Activated naive CD8-positive, alpha-beta T cell treated with anti-CD3 and anti-CD28 coated beads for 36 hours (primary cell): Measurements from ENCODE around the gene FAM89B. TPM values are rescaled to one million over a fixed set of nuclear protein-coding genes. Genes with fewer than 3 reads are reported as not detected.

Source experiments
- total RNA-seq, 2 experiments: library from RNA; stranded (reverse); gene quantifications; one replicate each; pipeline ENCODE4 v1.2.3, GENCODE V29; 2021

Gene FAM89B
- total RNA-seq, 2 experiments from 2014 or later: 13.6 to 15.0 TPM

Other genes with a start within 250 kb of the FAM89B start
- gene DPF2, start 238.7 kb upstream of the FAM89B start, total RNA-seq: 10 to 100 TPM; 50.5 to 54.9 TPM
- under 1 TPM; 0.49 to 0.54 TPM for gene TIGD3, start 217.8 kb upstream of the FAM89B start, total RNA-seq
- gene SLC25A45, start 189.9 kb upstream of the FAM89B start, total RNA-seq: 10 to 100 TPM; 15.4 to 15.7 TPM
- gene FRMD8, start 185.9 kb upstream of the FAM89B start, total RNA-seq: 10 to 100 TPM; 33.1 to 36.3 TPM
- 100 to 1,000 TPM; 136 to 155 TPM for gene NEAT1, start 149.7 kb upstream of the FAM89B start, total RNA-seq
- 1,000 to 10,000 TPM; 2,463 to 2,829 TPM for gene MALAT1, start 73.5 kb upstream of the FAM89B start, total RNA-seq
- 10 to 100 TPM; 70.5 to 80.3 TPM for gene SCYL1, start 47.5 kb upstream of the FAM89B start, total RNA-seq
- gene LTBP3, start 14.2 kb upstream of the FAM89B start, total RNA-seq: 10 to 100 TPM; 35.5 to 36.0 TPM
- 10 to 100 TPM; 59.1 to 63.3 TPM for gene ZNRD2, start 2.1 kb upstream of the FAM89B start, total RNA-seq
- gene EHBP1L1, start 3.5 kb downstream of the FAM89B start, total RNA-seq: 10 to 100 TPM; 55.7 to 60.0 TPM
- under 1 TPM; 0.37 to 0.62 TPM for gene KCNK7, start 23.3 kb downstream of the FAM89B start, total RNA-seq
- 10 to 100 TPM; 51.2 to 54.8 TPM for gene MAP3K11, start 41.7 kb downstream of the FAM89B start, total RNA-seq
- gene PCNX3, start 43.2 kb downstream of the FAM89B start, total RNA-seq: 10 to 100 TPM; 40.9 to 42.6 TPM
- gene SIPA1, start 65.6 kb downstream of the FAM89B start, total RNA-seq: 100 to 1,000 TPM; 123 to 127 TPM
- gene RELA, start 90.4 kb downstream of the FAM89B start, total RNA-seq: 10 to 100 TPM; 69.6 to 71.6 TPM
- 10 to 100 TPM; 65.0 to 65.4 TPM for gene KAT5, start 139.7 kb downstream of the FAM89B start, total RNA-seq
- 100 to 1,000 TPM; 104 to 108 TPM for gene RNASEH2C, start 148.3 kb downstream of the FAM89B start, total RNA-seq
- gene AP5B1, start 208.4 kb downstream of the FAM89B start, total RNA-seq: 10 to 100 TPM; 20.4 to 20.6 TPM
- under 1 TPM; 0.42 to 0.45 TPM for gene OVOL1, start 214.5 kb downstream of the FAM89B start, total RNA-seq